Lung microvascular endothelial cell (primary cell): ENCODE data around the gene CD7. TPM values are rescaled to one million over a fixed set of nuclear protein-coding genes. Genes with fewer than 3 reads are reported as not detected.

Experiments used
- DNase-seq, 2 donors: peaks; one replicate each; pipeline versions ENCODE4 v3.0.0 to v3.0.0-alpha.2; 2010; ENCODE audit warnings: low read depth in 2 of 2
- total RNA-seq: library from RNA; depleted of rRNA; stranded (reverse); fragments of >200 nt; gene quantifications from 2 replicates; pipeline ENCODE4 v1.2.1, GENCODE V29; 2014

Gene CD7
- total RNA-seq, 1 donor from 2014 or later: under 0.01 TPM

- DNase-seq: no peak
Measured at GRCh38 chr17:82298538-82299421, 18.6 kb downstream of the CD7 start.

GRCh38 chr17:82297714-82298537, 19.5 kb downstream of the CD7 start:
- DNase-seq: peak; percentile 93 to 94

GRCh38 chr17:82297280-82297713, 20.1 kb downstream of the CD7 start:
- DNase-seq: peak; percentile 91 to 94

- DNase-seq: no peak
Measured at GRCh38 chr17:82296511-82297279, 20.7 kb downstream of the CD7 start.

GRCh38 chr17:82295472-82295814, 22.0 kb downstream of the CD7 start:
- no peak for DNase-seq

- DNase-seq: peak in 1 of 2 donors; percentile 26
Measured at GRCh38 chr17:82294064-82294773, 23.2 kb downstream of the CD7 start.

GRCh38 chr17:82292251-82293154, 24.9 kb downstream of the CD7 start:
- peak; percentile 98 to 99 for DNase-seq

- no peak for DNase-seq
Measured at GRCh38 chr17:82291582-82292250, 25.7 kb downstream of the CD7 start.

- peak in 1 of 2 donors; percentile 91 for DNase-seq
Measured at GRCh38 chr17:82287868-82288801, 29.3 kb downstream of the CD7 start.

GRCh38 chr17:82287013-82287867, 30.2 kb downstream of the CD7 start:
- DNase-seq: no peak

- DNase-seq: no peak
Measured at GRCh38 chr17:82285141-82285540, 32.3 kb downstream of the CD7 start.

GRCh38 chr17:82283208-82283749, 34.1 kb downstream of the CD7 start:
- DNase-seq: peak in 1 of 2 donors; percentile 59

- DNase-seq: no peak
Measured at GRCh38 chr17:82282239-82283207, 34.9 kb downstream of the CD7 start.

GRCh38 chr17:82281502-82282238, 35.7 kb downstream of the CD7 start:
- no peak for DNase-seq

- DNase-seq: no peak
Measured at GRCh38 chr17:82281076-82281475, 36.3 kb downstream of the CD7 start.
